Measurements from ENCODE around the gene CDK14.

The CDK14 gene

DNA sequence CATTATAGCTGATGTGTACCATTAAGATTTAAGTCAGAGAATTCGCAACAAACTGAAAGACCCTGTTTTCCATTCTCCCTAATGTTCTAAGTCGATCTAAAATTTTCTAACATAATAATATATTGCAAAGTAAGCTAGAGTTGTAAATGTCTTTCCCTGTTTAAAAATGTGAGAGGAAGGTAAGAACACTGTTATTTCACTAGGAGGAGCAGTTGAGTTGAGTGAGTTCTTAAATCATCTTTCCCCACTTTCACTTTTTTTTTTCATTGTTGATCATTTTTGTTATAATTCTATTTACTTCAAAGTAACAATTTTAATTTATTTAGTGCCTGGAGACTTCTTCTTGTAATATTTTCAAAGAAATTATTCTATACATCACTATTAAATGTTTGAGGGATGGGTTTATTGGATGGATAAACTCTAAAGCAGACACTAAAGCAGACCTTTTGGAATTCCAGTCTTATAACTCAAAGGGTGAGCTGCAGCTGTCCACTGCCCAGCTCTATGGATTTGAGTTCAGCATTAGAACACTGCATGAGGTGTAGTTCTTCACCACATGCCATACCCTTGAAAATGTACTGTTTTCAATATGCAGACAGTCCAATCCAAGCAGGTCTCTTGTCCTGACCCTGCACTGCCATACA, 486.9 kb downstream of the CDK14 start:
- H3K27ac ChIP-seq (ENCODE audit: low read length) = no peak overlapping the region
- H2AFZ ChIP-seq (ENCODE audit: low read depth, low read length) = no peak overlapping the region
- no peaks in the 10 kb centered on the region for H3K9me3 ChIP-seq (ENCODE audit: insufficient read depth, low read length, severe bottlenecking)
- TF ChIP-seq CTCF (IDR thresholded peaks at IDR 0.05; ENCODE audit: borderline replicate concordance, extremely low read depth, low read length, poor library complexity, severe bottlenecking) (peak; percentile 51), EZH2 (IDR thresholded peaks at IDR 0.05; ENCODE audit: borderline replicate concordance, low read depth, low read length, severe bottlenecking) (no peak)
- no peaks in the 10 kb centered on the region for H3K27me3 ChIP-seq (ENCODE audit: insufficient read depth, low read length, poor library complexity)
- H3K4me2 ChIP-seq (ENCODE audit: insufficient read depth, low read length) = no peak overlapping the region
- ATAC-seq (ENCODE audit: insufficient read depth, low read depth) (0 out of 3 replicates have a peak, but pooled peaks have one; percentile 35), DNase-seq (no peak)
- no peaks in the 10 kb centered on the region for H3K4me1 ChIP-seq (ENCODE audit: insufficient read depth, low read length)
- no peaks in the 10 kb centered on the region for H3K36me3 ChIP-seq (ENCODE audit: insufficient read depth, low read length)
- H3K4me3 ChIP-seq (ENCODE audit: low read depth in 1 of 2, low read length in 2 of 2) = no peak overlapping the region
- H3K79me2 ChIP-seq (ENCODE audit: insufficient read depth, low read length) = no peaks in the 10 kb centered on the region
- no peaks in the 10 kb centered on the region for H4K20me1 ChIP-seq (ENCODE audit: insufficient read depth, low read length)
- H3K9ac ChIP-seq (ENCODE audit: low read depth, low read length) = no peak overlapping the region

DNA sequence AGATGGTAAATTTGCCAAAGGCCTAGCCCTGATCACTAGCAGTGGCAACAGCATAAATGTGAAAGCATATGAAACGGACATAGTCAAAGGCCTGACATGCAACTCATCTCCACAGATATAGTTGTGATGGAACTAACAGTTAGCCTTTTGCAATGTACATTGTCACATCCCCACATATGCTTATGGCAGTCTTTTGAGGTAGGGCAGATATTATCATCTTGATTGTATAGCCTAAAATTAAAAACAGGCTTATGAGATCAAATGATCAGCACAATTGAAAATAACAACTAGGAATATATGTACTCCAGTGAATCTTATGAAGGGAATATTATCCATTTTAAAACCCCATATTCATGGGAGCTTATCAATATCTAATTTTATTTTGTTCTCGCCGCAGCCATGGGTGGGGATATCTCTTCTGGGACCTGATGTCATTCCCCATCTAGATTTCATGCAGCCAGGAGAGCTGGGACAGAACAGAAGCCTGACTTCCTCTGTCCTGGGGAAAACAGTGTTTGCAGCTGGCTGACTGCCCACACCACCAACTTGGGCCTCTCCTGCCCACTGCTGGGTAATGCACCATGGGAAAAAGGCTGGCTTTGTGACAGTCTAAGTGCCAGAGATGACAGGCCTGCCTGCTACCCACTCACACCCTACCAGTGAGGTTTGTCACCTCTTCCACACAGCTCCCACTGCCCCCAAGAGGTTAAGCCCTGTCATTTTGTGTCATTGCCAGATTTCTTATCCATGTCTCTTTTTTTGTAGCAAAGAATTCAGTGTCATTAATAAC, 487.9 kb downstream of the CDK14 start:
- H3K79me2 ChIP-seq (ENCODE audit: insufficient read depth, low read length) = no peaks in the 10 kb centered on the region
- TF ChIP-seq EZH2 (IDR thresholded peaks at IDR 0.05; ENCODE audit: borderline replicate concordance, low read depth, low read length, severe bottlenecking) (no peak), CTCF (IDR thresholded peaks at IDR 0.05; ENCODE audit: borderline replicate concordance, extremely low read depth, low read length, poor library complexity, severe bottlenecking) (no peak)
- ATAC-seq (ENCODE audit: insufficient read depth, low read depth) = no peak
- no peaks in the 10 kb centered on the region for H4K20me1 ChIP-seq (ENCODE audit: insufficient read depth, low read length)
- no peaks in the 10 kb centered on the region for H3K36me3 ChIP-seq (ENCODE audit: insufficient read depth, low read length)
- no peaks in the 10 kb centered on the region for H3K4me1 ChIP-seq (ENCODE audit: insufficient read depth, low read length)
- H3K9ac ChIP-seq (ENCODE audit: low read depth, low read length) = no peak overlapping the region
- DNase-seq = no peak
- H3K27me3 ChIP-seq (ENCODE audit: insufficient read depth, low read length, poor library complexity) = no peaks in the 10 kb centered on the region
- H3K4me3 ChIP-seq (ENCODE audit: low read depth in 1 of 2, low read length in 2 of 2) = no peak overlapping the region
- H2AFZ ChIP-seq (ENCODE audit: low read depth, low read length) = no peak overlapping the region
- H3K4me2 ChIP-seq (ENCODE audit: insufficient read depth, low read length) = no peak overlapping the region
- no peak overlapping the region for H3K27ac ChIP-seq (ENCODE audit: low read length)
- H3K9me3 ChIP-seq (ENCODE audit: insufficient read depth, low read length, severe bottlenecking) = no peaks in the 10 kb centered on the region

DNA sequence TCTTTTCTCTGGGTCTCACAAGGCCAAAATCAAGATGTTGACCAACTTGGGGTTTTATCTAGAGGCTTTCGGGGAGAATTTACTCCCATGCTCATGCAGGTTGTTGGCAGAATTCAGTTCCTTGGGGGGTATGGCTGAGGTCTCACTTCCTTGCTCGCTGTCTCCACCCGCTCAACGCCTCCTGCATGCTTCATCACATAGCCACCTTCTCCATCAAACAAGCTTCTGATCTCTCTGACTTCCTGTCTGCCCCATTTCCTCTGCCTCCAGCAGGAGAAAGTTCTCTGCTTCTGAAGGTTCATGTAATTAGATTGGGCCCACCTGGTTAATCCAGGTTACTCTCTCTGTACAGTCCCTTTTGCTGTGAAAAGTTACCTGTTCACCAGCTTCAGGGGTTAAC, 489.1 kb downstream of the CDK14 start:
- Histone ChIP-seq H3K79me2 (ENCODE audit: insufficient read depth, low read length) (no peaks in the 10 kb centered on the region), H3K4me3 (ENCODE audit: low read depth in 1 of 2, low read length in 2 of 2) (no peak overlapping the region), H3K9me3 (ENCODE audit: insufficient read depth, low read length, severe bottlenecking) (no peaks in the 10 kb centered on the region), H3K27ac (ENCODE audit: low read length) (no peak overlapping the region), H4K20me1 (ENCODE audit: insufficient read depth, low read length) (no peaks in the 10 kb centered on the region), H2AFZ (ENCODE audit: low read depth, low read length) (no peak overlapping the region), H3K27me3 (ENCODE audit: insufficient read depth, low read length, poor library complexity) (no peaks in the 10 kb centered on the region), H3K9ac (ENCODE audit: low read depth, low read length) (no peak overlapping the region), H3K4me2 (ENCODE audit: insufficient read depth, low read length) (no peak overlapping the region), H3K4me1 (ENCODE audit: insufficient read depth, low read length) (no peaks in the 10 kb centered on the region), H3K36me3 (ENCODE audit: insufficient read depth, low read length) (no peaks in the 10 kb centered on the region)
- ATAC-seq (ENCODE audit: insufficient read depth, low read depth) (peak; percentile 79), DNase-seq (peak; percentile 20)
- no peak for TF ChIP-seq CTCF (IDR thresholded peaks at IDR 0.05; ENCODE audit: borderline replicate concordance, extremely low read depth, low read length, poor library complexity, severe bottlenecking)
- no peak for TF ChIP-seq EZH2 (IDR thresholded peaks at IDR 0.05; ENCODE audit: borderline replicate concordance, low read depth, low read length, severe bottlenecking)

Measured in DND-41 (cell line).